NCI-H526 treated with DMSO at 0.1 percent for 48 hours (cell line): ENCODE measurements around the gene ZBTB9.

Source experiments
- DNase-seq: peaks from one replicate; lab custom pipeline; 2025; lab: John Stamatoyannopoulos, UW

The ZBTB9 gene

GRCh38 chr6:33419580-33420490 lies 34.5 kb upstream of the ZBTB9 start, which contains the start of gene SYNGAP1:
Gene SYNGAP1 (plus strand): TSS chr6:33420065. CDS start chr6:33420265, 200 bp downstream.
- peak; percentile 19 for DNase-seq

GRCh38 chr6:33420491-33421343 lies 33.7 kb upstream of the ZBTB9 start:
- DNase-seq: no peak

GRCh38 chr6:33421344-33421643 lies 33.1 kb upstream of the ZBTB9 start:
- DNase-seq: no peak

GRCh38 chr6:33423777-33424176 lies 30.6 kb upstream of the ZBTB9 start:
- DNase-seq: no peak

- DNase-seq: no peak
Observed at GRCh38 chr6:33424855-33425667, 29.3 kb upstream of the ZBTB9 start.

- peak; percentile 78 for DNase-seq
Observed at GRCh38 chr6:33425668-33426577, 28.5 kb upstream of the ZBTB9 start.

- DNase-seq: no peak
Observed at GRCh38 chr6:33426590-33427511, 27.5 kb upstream of the ZBTB9 start.

- no peak for DNase-seq
Observed at GRCh38 chr6:33427585-33428223, 26.7 kb upstream of the ZBTB9 start.

- DNase-seq: peak; percentile 15
Observed at GRCh38 chr6:33428224-33428965, 26.0 kb upstream of the ZBTB9 start.

- no peak for DNase-seq
Observed at GRCh38 chr6:33428966-33429749, 25.2 kb upstream of the ZBTB9 start.

- no peak for DNase-seq
Observed at GRCh38 chr6:33429750-33430052, 24.7 kb upstream of the ZBTB9 start.

- DNase-seq: no peak
Observed at GRCh38 chr6:33430334-33430733, 24.0 kb upstream of the ZBTB9 start.

- DNase-seq: peak; percentile 23
Observed at GRCh38 chr6:33430991-33431879, 23.1 kb upstream of the ZBTB9 start.

- DNase-seq: no peak
Observed at GRCh38 chr6:33431880-33432541, 22.4 kb upstream of the ZBTB9 start.

GRCh38 chr6:33432546-33432945 lies 21.8 kb upstream of the ZBTB9 start:
- no peak for DNase-seq

- no peak for DNase-seq
Observed at GRCh38 chr6:33433001-33433543, 21.3 kb upstream of the ZBTB9 start.
